ENCODE data around the gene IGSF21. TPM values are rescaled to one million over a fixed set of nuclear protein-coding genes. Genes with fewer than 3 reads are reported as not detected.

IGSF21 gene
- total RNA-seq, 1 experiment from 2014 or later: not detected

DNA sequence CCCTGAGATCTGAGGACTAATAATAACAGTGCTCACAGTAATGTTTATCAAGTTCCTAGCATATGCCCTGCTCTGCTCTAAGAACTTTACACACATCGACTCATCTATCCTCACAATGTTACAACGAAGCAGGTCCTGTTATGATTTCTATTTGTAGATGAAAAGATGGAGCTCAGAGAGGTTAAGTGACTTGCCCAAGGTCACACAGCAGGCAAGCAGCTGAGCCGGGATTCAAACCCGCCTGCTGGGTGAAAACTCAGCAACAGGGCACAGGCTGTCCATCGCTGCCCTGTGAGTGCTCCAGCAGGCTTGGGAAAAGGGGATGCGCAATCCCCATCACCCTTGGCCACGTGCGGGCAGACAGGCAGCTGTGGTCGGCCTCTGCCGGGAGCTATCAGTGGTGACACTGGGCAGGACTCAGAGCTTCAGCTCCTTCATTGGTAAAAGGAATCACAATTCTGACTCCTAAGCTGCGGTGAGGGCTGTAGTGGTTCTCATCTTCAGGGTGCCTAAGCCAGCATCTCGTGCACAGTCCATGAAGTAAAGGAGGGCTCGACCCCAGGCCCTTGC, 199.8 kb downstream of the IGSF21 start:
- Mint-ChIP-seq H3K4me1 (ENCODE audit: insufficient read depth, unreplicated experiment) (no peaks in the 10 kb centered on the region), H3K27ac (ENCODE audit: low read depth, unreplicated experiment) (no peak overlapping the region), H3K36me3 (ENCODE audit: insufficient read depth, unreplicated experiment) (no peaks in the 10 kb centered on the region), H3K4me3 (ENCODE audit: unreplicated experiment) (no peak overlapping the region), H3K9me3 (ENCODE audit: unreplicated experiment) (peaks cover 3% of the 10 kb centered on the region), H3K27me3 (ENCODE audit: insufficient read depth, unreplicated experiment) (no peaks in the 10 kb centered on the region)
- DNase-seq (ENCODE audit: unreplicated experiment): no peak
- ChIA-PET POLR2A (no interaction called here), CTCF (interaction anchor here (0.7 kb wide), 1 partner anchor 298 kb away, joined by 3 read pairs; no protein-coding TSS in a partner anchor)
- TF ChIP-seq, protein P1, sequence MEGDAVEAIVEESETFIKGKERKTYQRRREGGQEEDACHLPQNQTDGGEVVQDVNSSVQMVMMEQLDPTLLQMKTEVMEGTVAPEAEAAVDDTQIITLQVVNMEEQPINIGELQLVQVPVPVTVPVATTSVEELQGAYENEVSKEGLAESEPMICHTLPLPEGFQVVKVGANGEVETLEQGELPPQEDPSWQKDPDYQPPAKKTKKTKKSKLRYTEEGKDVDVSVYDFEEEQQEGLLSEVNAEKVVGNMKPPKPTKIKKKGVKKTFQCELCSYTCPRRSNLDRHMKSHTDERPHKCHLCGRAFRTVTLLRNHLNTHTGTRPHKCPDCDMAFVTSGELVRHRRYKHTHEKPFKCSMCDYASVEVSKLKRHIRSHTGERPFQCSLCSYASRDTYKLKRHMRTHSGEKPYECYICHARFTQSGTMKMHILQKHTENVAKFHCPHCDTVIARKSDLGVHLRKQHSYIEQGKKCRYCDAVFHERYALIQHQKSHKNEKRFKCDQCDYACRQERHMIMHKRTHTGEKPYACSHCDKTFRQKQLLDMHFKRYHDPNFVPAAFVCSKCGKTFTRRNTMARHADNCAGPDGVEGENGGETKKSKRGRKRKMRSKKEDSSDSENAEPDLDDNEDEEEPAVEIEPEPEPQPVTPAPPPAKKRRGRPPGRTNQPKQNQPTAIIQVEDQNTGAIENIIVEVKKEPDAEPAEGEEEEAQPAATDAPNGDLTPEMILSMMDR (IDR thresholded peaks at IDR 0.05; ENCODE audit: unreplicated experiment): no peak
- no TSS peak for BruUV-seq (replicated peaks)
- intact Hi-C loops (cut with micrococcal nuclease): no loop called here

DNA sequence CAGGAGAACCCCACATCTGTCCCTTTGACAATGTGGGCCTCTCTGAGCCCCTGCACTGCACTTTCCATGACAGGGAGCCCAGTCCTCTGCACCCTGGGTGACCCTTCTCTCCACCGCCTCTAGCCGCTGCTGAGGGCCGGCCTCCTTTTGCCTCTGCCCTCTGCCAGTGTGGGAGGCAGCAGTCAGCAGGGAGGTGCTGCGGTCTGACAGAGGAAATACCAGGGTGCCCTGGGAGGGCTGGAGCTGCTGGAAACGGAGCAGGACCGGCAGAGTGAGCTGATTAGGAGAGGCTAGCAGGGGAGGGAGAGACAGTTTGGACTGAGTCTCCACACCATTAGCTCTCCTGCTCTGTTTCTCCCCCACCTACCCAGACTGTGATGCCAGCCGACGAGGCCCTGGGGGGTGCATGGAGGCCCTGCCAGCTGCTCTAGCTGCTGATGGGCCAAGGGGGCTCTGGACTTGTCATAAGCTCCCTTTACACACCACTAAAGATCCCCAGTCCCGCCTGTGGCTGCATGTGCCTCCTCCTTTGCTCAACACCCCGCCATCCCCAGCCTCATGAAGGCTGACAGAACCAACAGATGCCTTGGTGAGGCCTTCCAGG, 202.1 kb downstream of the IGSF21 start:
- no peaks in the 10 kb centered on the region for H3K36me3 Mint-ChIP-seq (ENCODE audit: insufficient read depth, unreplicated experiment)
- H3K27me3 Mint-ChIP-seq (ENCODE audit: insufficient read depth, unreplicated experiment): no peaks in the 10 kb centered on the region
- no TSS peak for BruUV-seq (replicated peaks)
- POLR2A ChIA-PET: no interaction called here
- intact Hi-C loops (cut with micrococcal nuclease): no loop called here
- CTCF ChIA-PET: interaction anchor here (1.0 kb wide), 1 partner anchor 11 kb away, joined by 3 read pairs; no protein-coding TSS in a partner anchor
- H3K4me3 Mint-ChIP-seq (ENCODE audit: unreplicated experiment): no peak overlapping the region
- TF ChIP-seq, protein P1 (IDR thresholded peaks at IDR 0.05; ENCODE audit: unreplicated experiment): no peak
- no peak for DNase-seq (ENCODE audit: unreplicated experiment)
- no peaks in the 10 kb centered on the region for H3K4me1 Mint-ChIP-seq (ENCODE audit: insufficient read depth, unreplicated experiment)
- H3K27ac Mint-ChIP-seq (ENCODE audit: low read depth, unreplicated experiment): no peak overlapping the region
- H3K9me3 Mint-ChIP-seq (ENCODE audit: unreplicated experiment): no peaks in the 10 kb centered on the region

DNA sequence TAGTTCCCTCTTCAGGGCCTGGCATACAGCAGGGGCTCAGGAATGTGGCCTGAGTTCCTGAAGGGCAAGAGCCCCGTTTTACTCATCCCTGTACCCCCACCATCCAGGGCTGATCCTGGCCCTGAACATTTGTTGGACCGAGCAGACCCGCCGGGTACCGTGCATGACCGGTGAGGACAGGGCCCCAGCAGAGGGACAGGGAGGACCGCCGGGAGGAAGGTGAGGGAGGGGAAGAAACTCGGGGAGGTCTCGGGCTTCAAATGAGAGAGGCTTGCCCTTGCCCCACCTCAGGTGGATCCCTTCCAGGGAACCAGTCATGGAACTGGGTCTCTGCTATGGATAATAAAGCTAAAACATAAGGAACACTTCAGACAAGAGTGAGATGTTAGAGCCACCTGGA, 205.4 kb downstream of the IGSF21 start:
- intact Hi-C loops (cut with micrococcal nuclease): no loop called here
- ChIA-PET POLR2A (no interaction called here), CTCF (interaction anchor here (0.6 kb wide), 1 partner anchor 328 kb away, joined by 3 read pairs; no protein-coding TSS in a partner anchor)
- no peak for DNase-seq (ENCODE audit: unreplicated experiment)
- Mint-ChIP-seq H3K27me3 (ENCODE audit: insufficient read depth, unreplicated experiment) (no peaks in the 10 kb centered on the region), H3K36me3 (ENCODE audit: insufficient read depth, unreplicated experiment) (peaks cover 6% of the 10 kb centered on the region), H3K27ac (ENCODE audit: low read depth, unreplicated experiment) (no peak overlapping the region), H3K4me3 (ENCODE audit: unreplicated experiment) (no peak overlapping the region), H3K9me3 (ENCODE audit: unreplicated experiment) (peaks cover 9% of the 10 kb centered on the region), H3K4me1 (ENCODE audit: insufficient read depth, unreplicated experiment) (no peaks in the 10 kb centered on the region)
- TF ChIP-seq, protein P1 (IDR thresholded peaks at IDR 0.05; ENCODE audit: unreplicated experiment): no peak
- BruUV-seq (replicated peaks): no TSS peak

DNA sequence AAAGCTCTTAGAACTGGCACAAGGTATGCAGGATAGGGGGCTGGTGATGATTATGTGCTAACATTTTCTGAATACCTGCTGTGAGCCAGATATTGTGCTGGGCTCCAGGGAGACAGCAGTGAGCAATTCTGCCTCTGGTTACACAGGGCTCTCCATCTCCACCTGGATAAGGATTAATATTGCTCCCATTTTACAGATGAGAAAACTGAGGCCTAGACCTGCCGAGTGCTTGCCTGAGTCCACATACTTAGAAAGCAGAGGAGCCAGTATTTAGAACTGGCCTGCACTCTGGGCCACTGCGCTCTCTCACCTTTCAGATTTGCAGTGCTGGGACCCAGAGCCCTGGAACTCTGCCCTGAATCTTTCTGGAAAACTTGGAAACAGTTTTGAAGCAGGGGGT, 205.9 kb downstream of the IGSF21 start:
- CTCF ChIA-PET: interaction anchor here (0.6 kb wide), 1 partner anchor 328 kb away, joined by 3 read pairs; no protein-coding TSS in a partner anchor
- intact Hi-C loops (cut with micrococcal nuclease): no loop called here
- DNase-seq (ENCODE audit: unreplicated experiment): no peak
- POLR2A ChIA-PET: no interaction called here
- Mint-ChIP-seq H3K4me3 (ENCODE audit: unreplicated experiment) (no peak overlapping the region), H3K27ac (ENCODE audit: low read depth, unreplicated experiment) (no peak overlapping the region), H3K9me3 (ENCODE audit: unreplicated experiment) (peaks cover 12% of the 10 kb centered on the region), H3K4me1 (ENCODE audit: insufficient read depth, unreplicated experiment) (no peaks in the 10 kb centered on the region), H3K36me3 (ENCODE audit: insufficient read depth, unreplicated experiment) (peaks cover 6% of the 10 kb centered on the region), H3K27me3 (ENCODE audit: insufficient read depth, unreplicated experiment) (no peaks in the 10 kb centered on the region)
- no TSS peak for BruUV-seq (replicated peaks)
- TF ChIP-seq, protein P1 (IDR thresholded peaks at IDR 0.05; ENCODE audit: unreplicated experiment): no peak
